HepG2 (cell line): Measurements from ENCODE around the gene C19orf44. TPM values are rescaled to one million over a fixed set of nuclear protein-coding genes. Genes with fewer than 3 reads are reported as not detected.

ENCODE experiments used
- BCL6 ChIP-seq: IDR thresholded peaks from 2 replicates; pipeline ENCODE4 v1.6.1; 2016; ENCODE audit warnings: missing genetic modification reagents, missing compliant biosample characterization
- CREM ChIP-seq, 2 experiments: sonication (generic) in 1 of 2; formaldehyde crosslinking in 1 of 2; IDR thresholded peaks; 2 replicates each; pipeline versions ENCODE4 v1.4.0 to v1.6.1; 2016 to 2020; ENCODE audit warnings: antibody characterized with exemption in 1 of 2, mild to moderate bottlenecking in 1 of 2, missing genetic modification reagents in 1 of 2
- CTCF ChIP-seq: sonication (generic); formaldehyde crosslinking; IDR thresholded peaks from 2 replicates; pipeline ENCODE4 v1.5.0; 2020; ENCODE audit warnings: mild to moderate bottlenecking, missing genetic modification reagents, moderate library complexity
- HNF1A ChIP-seq, 2 experiments: sonication (generic) in 1 of 2; formaldehyde crosslinking in 1 of 2; IDR thresholded peaks; 2 replicates each; pipeline versions ENCODE4 v1.4.0 to v1.6.1; 2016 to 2020; ENCODE audit warnings: borderline replicate concordance in 1 of 2, low read depth in 1 of 2, mild to moderate bottlenecking in 1 of 2, missing genetic modification reagents in 1 of 2
- ISL2 ChIP-seq: sonication (generic); formaldehyde crosslinking; IDR thresholded peaks from 2 replicates; pipeline ENCODE4 v1.5.0; 2020; ENCODE audit warnings: missing genetic modification reagents
- MEF2D ChIP-seq: sonication (generic); formaldehyde crosslinking; IDR thresholded peaks from 2 replicates; pipeline ENCODE4 v1.5.1; 2020; ENCODE audit warnings: mild to moderate bottlenecking, missing genetic modification reagents
- PATZ1 ChIP-seq: sonication (generic); formaldehyde crosslinking; IDR thresholded peaks from 2 replicates; pipeline ENCODE4 v1.4.0; 2020; ENCODE audit warnings: missing genetic modification reagents
- PPARG ChIP-seq: conservative IDR thresholded peaks from 2 replicates; pipeline ENCODE4 v1.6.1; 2016; ENCODE audit warnings: missing biosample characterization, missing genetic modification reagents
- TAF1 ChIP-seq: sonication (generic); formaldehyde crosslinking; IDR thresholded peaks from 2 replicates; pipeline ENCODE4 v1.4.0; 2020; ENCODE audit warnings: missing genetic modification reagents
- TEAD3 ChIP-seq: optimal IDR thresholded peaks from 2 replicates; pipeline ENCODE3; 2016; ENCODE audit warnings: borderline replicate concordance
- ZNF33A ChIP-seq: sonication (generic); formaldehyde crosslinking; IDR thresholded peaks from 2 replicates; pipeline ENCODE4 v1.5.1; 2020; ENCODE audit warnings: missing genetic modification reagents, mild to moderate bottlenecking, moderate library complexity, borderline replicate concordance
- ZNF547 ChIP-seq: sonication (generic); formaldehyde crosslinking; IDR thresholded peaks from 2 replicates; pipeline ENCODE4 v1.5.1; 2020; ENCODE audit warnings: mild to moderate bottlenecking, missing genetic modification reagents
- ZNF574 ChIP-seq: sonication (generic); formaldehyde crosslinking; IDR thresholded peaks from 2 replicates; pipeline ENCODE4 v1.4.0; 2020; ENCODE audit warnings: missing genetic modification reagents
- ZNF639 ChIP-seq: conservative IDR thresholded peaks from 2 replicates; pipeline ENCODE4 v1.6.1; 2018; ENCODE audit warnings: missing genetic modification reagents
- polyA plus RNA-seq, 8 experiments: library from polyadenylated mRNA; depleted of rRNA in 3 of 8; stranded (reverse) in 7 of 8; unstranded in 1 of 8; fragments of >200 nt; fragmentation: Illumina TruSeq in 4 of 8; extraction: Trizol in 4 of 8; gene quantifications; 2 replicates each; pipeline versions ENCODE4 v1.2.1 to v1.2.3, GENCODE V29; 2011 to 2016; ENCODE audit warnings: low read depth in 4 of 8, missing spikeins in 1 of 8, mixed read lengths in 1 of 8; ENCODE audit not compliant: insufficient read depth in 1 of 8
- total RNA-seq, 5 experiments: library from RNA; depleted of rRNA; stranded (reverse); fragments of >200 nt; fragmentation: Illumina TruSeq; extraction: Trizol; gene quantifications; 2 replicates each; pipeline ENCODE4 v1.2.3, GENCODE V29; 2016; ENCODE audit warnings: low read depth in 1 of 5

Gene C19orf44
- total and polyA plus RNA-seq, 2 of the 13 experiments (the other 11 are each of a cell fraction or from before 2014, with no cell fraction given): 3.2 to 4.3 TPM

GRCh38 chr19:16542045-16542909 lies 46.1 kb downstream of the C19orf44 start, which contains the start of gene CHERP (continued):
- TF ChIP-seq PPARG (CRISPR knock-in tag) (0 out of 2 replicates have a peak, but pooled peaks have one; percentile 35), HNF1A (IDR thresholded peaks at IDR 0.05; ENCODE audit: low read depth) (no peak), HNF1A (CRISPR knock-in tag; IDR thresholded peaks at IDR 0.05; ENCODE audit: borderline replicate concordance) (peak; percentile 63; the same call in 1 of the 2 replicates), CTCF (CRISPR knock-in tag) (no peak; the same call in 1 of the 2 replicates), TEAD3 (CRISPR knock-in tag) (peak; percentile 9), PATZ1 (CRISPR knock-in tag) (peak; percentile 42; the same call in 1 of the 2 replicates), ZNF547 (CRISPR knock-in tag) (peak; percentile 87), ZNF639 (CRISPR knock-in tag) (peak; percentile 83; the same call in 1 of the 2 replicates), BCL6 (CRISPR knock-in tag) (0 out of 2 replicates have a peak, but pooled peaks have one; percentile 42), MEF2D (CRISPR knock-in tag) (peak; percentile 74; the same call in 1 of the 2 replicates), ISL2 (CRISPR knock-in tag) (0 out of 2 replicates have a peak, but pooled peaks have one; percentile 46), ZNF33A (CRISPR knock-in tag) (peak; percentile 52; the same call in 1 of the 2 replicates), TAF1 (peak; percentile 91), CREM (IDR thresholded peaks at IDR 0.05) (peak; percentile 77), CREM (CRISPR knock-in tag; IDR thresholded peaks at IDR 0.05) (no peak), ZNF574 (CRISPR knock-in tag) (peak; percentile 93)
